ENCODE measurements around the gene MRI1.
"Not testable (repeated sequence)": the region's sequence is repeated elsewhere in the genome, so short reads cannot be mapped to it uniquely, and the experiment has no call there.

The MRI1 gene

DNA sequence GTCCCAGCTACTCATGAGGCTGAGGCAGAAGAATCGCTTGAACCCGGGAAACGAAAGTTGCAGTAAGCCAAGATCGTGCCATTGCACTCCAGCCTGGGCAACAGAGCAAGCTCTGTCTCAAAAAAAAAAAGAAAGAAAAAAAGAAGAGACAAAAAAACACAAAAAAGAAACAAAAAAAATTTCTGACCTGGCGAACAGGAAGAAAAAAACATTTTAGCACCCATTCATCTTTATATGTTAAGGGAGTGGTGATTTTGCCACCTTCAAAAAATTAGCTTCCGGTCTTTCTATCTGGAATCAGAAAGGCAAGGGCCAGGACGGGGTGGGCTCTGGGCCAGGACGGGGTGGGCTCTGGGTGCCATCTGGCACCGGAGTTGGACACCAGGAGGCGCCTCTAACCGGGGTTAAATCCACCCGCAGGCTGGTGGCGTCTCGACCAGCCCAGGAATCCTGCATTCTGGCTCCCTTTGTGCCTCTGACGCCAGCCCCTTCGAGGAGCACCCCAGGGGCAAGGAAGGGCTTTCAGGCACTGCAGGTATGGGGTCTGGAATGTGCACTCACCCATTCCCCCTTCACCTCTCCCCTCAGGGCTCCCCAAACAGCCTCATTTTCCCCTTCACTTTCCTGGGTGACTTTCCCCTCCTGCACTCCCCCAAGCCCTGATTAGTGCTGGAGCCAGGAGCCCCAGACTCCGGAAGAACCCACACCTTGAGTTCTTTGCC, 20.6 kb downstream of the MRI1 start:
- peak; percentile 74 for TF ChIP-seq CTCF (IDR thresholded peaks at IDR 0.05; ENCODE audit: poor library complexity, severe bottlenecking)
- Histone ChIP-seq H3K36me3 (ENCODE audit: low read depth) (no peaks in the 10 kb centered on the region), H3K4me3 (ENCODE audit: severe bottlenecking) (no peak overlapping the region), H3K27me3 (ENCODE audit: insufficient read depth, poor library complexity, severe bottlenecking) (no peaks in the 10 kb centered on the region), H3K9me3 (ENCODE audit: severe bottlenecking) (no peaks in the 10 kb centered on the region), H3K4me1 (ENCODE audit: insufficient read depth, poor library complexity, severe bottlenecking) (peaks cover 9% of the 10 kb centered on the region), H3K27ac (ENCODE audit: poor library complexity, severe bottlenecking) (peak overlapping the region; percentile 10)
- DNase-seq (ENCODE audit: low spot score) (no peak), ATAC-seq (ENCODE audit: low read depth) (peak; percentile 65)

DNA sequence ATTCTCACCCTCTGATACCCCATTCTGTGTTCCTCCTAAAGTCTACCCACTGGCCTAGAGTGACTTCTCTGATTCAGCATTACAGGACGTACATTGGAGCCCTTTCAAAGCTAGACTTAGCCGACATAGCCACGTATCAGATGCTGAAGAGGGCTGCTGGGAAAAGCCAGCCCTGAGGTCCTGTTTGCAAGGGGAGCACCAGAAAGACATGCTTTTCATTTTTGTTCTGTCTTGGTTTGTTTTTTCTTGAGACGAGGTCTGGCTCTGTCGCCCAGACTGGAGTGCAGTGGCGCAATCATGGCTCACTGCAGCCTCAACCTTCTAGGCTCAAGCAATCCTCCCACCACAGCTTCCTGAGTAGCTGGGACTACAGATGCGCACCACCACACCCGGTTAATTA, 24.7 kb downstream of the MRI1 start:
- H3K4me1 ChIP-seq (ENCODE audit: insufficient read depth, poor library complexity, severe bottlenecking) = peaks cover 7% of the 10 kb centered on the region
- DNase-seq (ENCODE audit: low spot score) (no peak), ATAC-seq (ENCODE audit: low read depth) (no peak)
- no peaks in the 10 kb centered on the region for H3K9me3 ChIP-seq (ENCODE audit: severe bottlenecking)
- H3K4me3 ChIP-seq (ENCODE audit: severe bottlenecking) = no peak overlapping the region
- no peaks in the 10 kb centered on the region for H3K36me3 ChIP-seq (ENCODE audit: low read depth)
- no peak for TF ChIP-seq CTCF (IDR thresholded peaks at IDR 0.05; ENCODE audit: poor library complexity, severe bottlenecking)
- no peaks in the 10 kb centered on the region for H3K27me3 ChIP-seq (ENCODE audit: insufficient read depth, poor library complexity, severe bottlenecking)
- peak overlapping the region; percentile 77 for H3K27ac ChIP-seq (ENCODE audit: poor library complexity, severe bottlenecking)

DNA sequence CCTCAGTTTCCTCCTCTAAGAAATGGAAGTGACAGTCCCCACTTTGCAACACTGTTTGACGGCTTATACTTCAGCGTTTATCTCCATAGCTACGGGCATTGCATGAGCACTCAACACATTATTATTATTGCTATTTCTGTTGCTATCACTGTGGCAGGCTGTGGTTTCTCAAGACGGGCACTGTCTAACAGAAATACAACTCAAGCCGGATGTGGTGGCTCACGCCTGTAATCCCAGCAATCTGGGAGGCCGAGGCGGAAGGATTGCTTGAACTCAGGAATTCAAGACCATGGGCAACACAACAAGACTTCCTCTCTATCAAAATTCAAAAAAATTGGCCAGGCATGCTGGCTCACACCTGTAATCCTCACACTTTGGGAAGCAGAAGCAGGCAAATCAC, 26.0 kb downstream of the MRI1 start:
- H3K4me1 ChIP-seq (ENCODE audit: insufficient read depth, poor library complexity, severe bottlenecking) = peaks cover 9% of the 10 kb centered on the region
- no peaks in the 10 kb centered on the region for H3K27me3 ChIP-seq (ENCODE audit: insufficient read depth, poor library complexity, severe bottlenecking)
- DNase-seq (ENCODE audit: low spot score) (no peak), ATAC-seq (ENCODE audit: low read depth) (no peak)
- TF ChIP-seq CTCF (IDR thresholded peaks at IDR 0.05; ENCODE audit: poor library complexity, severe bottlenecking) = no peak
- no peaks in the 10 kb centered on the region for H3K9me3 ChIP-seq (ENCODE audit: severe bottlenecking)
- no peaks in the 10 kb centered on the region for H3K36me3 ChIP-seq (ENCODE audit: low read depth)
- no peak overlapping the region for H3K27ac ChIP-seq (ENCODE audit: poor library complexity, severe bottlenecking)
- no peak overlapping the region for H3K4me3 ChIP-seq (ENCODE audit: severe bottlenecking)

- peak overlapping the region; percentile 91 for H3K27ac ChIP-seq (ENCODE audit: poor library complexity, severe bottlenecking)
Observed at GRCh38 chr19:13793317-13793716, 29.0 kb downstream of the MRI1 start.

GRCh38 chr19:13794398-13794756, 30.1 kb downstream of the MRI1 start:
- ATAC-seq (ENCODE audit: low read depth) (no peak), DNase-seq (ENCODE audit: low spot score) (no peak)
- H3K27me3 ChIP-seq (ENCODE audit: insufficient read depth, poor library complexity, severe bottlenecking) = no peaks in the 10 kb centered on the region
- peak overlapping the region; percentile 91 for H3K27ac ChIP-seq (ENCODE audit: poor library complexity, severe bottlenecking)
- peaks cover 13% of the 10 kb centered on the region for H3K4me1 ChIP-seq (ENCODE audit: insufficient read depth, poor library complexity, severe bottlenecking)
- no peaks in the 10 kb centered on the region for H3K9me3 ChIP-seq (ENCODE audit: severe bottlenecking)
- peak overlapping the region; percentile 98 for H3K4me3 ChIP-seq (ENCODE audit: severe bottlenecking)
- H3K36me3 ChIP-seq (ENCODE audit: low read depth) = no peaks in the 10 kb centered on the region
- no peak for TF ChIP-seq CTCF (IDR thresholded peaks at IDR 0.05; ENCODE audit: poor library complexity, severe bottlenecking)

More at GRCh38 chr19:13793317-13793716, 29.0 kb downstream of the MRI1 start:
- not testable (repeated sequence) for ATAC-seq (ENCODE audit: low read depth); H3K27me3 ChIP-seq (ENCODE audit: insufficient read depth, poor library complexity, severe bottlenecking); H3K4me3 ChIP-seq (ENCODE audit: severe bottlenecking); H3K9me3 ChIP-seq (ENCODE audit: severe bottlenecking); DNase-seq (ENCODE audit: low spot score); H3K36me3 ChIP-seq (ENCODE audit: low read depth)
- peaks cover 13% of the 10 kb centered on the region for H3K4me1 ChIP-seq (ENCODE audit: insufficient read depth, poor library complexity, severe bottlenecking)
